B cell (primary cell): ENCODE data around the gene MILR1.

ENCODE experiments used
- EZH2 ChIP-seq: IDR thresholded peaks from 2 replicates; pipeline ENCODE4 v1.6.1; 2012; ENCODE audit warnings: borderline replicate concordance, low read depth, mild to moderate bottlenecking, moderate library complexity, low read length; ENCODE audit not compliant: insufficient read depth, poor library complexity, severe bottlenecking
- TF ChIP-seq, protein P1 (sequence below): fragments of 200-600 bp; IDR thresholded peaks from one replicate; pipeline ENCODE4 v1.8.0; 2022; ENCODE audit warnings: antibody characterized with exemption, mild to moderate bottlenecking

DNA sequence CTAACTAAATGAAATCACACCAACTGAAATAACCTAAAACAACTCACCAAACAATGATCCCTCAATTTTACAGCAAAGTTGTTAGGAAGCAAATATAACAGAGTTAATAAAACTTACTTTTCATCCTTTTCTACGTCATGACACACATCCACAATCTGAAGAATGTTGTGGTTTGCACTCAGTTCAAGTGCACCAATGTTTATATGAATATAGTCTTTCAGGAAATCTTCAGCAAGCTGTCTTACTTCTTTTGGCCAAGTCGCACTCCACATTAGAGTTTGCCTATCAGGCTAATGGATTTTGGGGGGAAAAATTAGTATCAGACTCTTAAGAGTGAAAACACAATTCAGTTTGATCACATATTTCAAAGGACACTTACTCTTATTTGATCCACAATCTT lies 53.9 kb downstream of the MILR1 start:
- TF ChIP-seq, protein P1, sequence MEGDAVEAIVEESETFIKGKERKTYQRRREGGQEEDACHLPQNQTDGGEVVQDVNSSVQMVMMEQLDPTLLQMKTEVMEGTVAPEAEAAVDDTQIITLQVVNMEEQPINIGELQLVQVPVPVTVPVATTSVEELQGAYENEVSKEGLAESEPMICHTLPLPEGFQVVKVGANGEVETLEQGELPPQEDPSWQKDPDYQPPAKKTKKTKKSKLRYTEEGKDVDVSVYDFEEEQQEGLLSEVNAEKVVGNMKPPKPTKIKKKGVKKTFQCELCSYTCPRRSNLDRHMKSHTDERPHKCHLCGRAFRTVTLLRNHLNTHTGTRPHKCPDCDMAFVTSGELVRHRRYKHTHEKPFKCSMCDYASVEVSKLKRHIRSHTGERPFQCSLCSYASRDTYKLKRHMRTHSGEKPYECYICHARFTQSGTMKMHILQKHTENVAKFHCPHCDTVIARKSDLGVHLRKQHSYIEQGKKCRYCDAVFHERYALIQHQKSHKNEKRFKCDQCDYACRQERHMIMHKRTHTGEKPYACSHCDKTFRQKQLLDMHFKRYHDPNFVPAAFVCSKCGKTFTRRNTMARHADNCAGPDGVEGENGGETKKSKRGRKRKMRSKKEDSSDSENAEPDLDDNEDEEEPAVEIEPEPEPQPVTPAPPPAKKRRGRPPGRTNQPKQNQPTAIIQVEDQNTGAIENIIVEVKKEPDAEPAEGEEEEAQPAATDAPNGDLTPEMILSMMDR, result no peak
- no peak for TF ChIP-seq EZH2
